Activated CD4-positive, alpha-beta T cell treated with anti-CD3 and anti-CD28 coated beads, Interleukin-2, amount 50 U/mL, for 24 hours (primary cell): ENCODE data around the gene WDR70.
"Not testable (repeated sequence)": the region's sequence is repeated elsewhere in the genome, so short reads cannot be mapped to it uniquely, and the experiment has no call there.

ENCODE experiments used
- DNase-seq, 2 donors: peaks; one replicate each; pipeline ENCODE4 v3.0.0-alpha.2; 2020; ENCODE audit warnings: low read depth in 1 of 2, low spot score in 1 of 2

Gene WDR70

DNA sequence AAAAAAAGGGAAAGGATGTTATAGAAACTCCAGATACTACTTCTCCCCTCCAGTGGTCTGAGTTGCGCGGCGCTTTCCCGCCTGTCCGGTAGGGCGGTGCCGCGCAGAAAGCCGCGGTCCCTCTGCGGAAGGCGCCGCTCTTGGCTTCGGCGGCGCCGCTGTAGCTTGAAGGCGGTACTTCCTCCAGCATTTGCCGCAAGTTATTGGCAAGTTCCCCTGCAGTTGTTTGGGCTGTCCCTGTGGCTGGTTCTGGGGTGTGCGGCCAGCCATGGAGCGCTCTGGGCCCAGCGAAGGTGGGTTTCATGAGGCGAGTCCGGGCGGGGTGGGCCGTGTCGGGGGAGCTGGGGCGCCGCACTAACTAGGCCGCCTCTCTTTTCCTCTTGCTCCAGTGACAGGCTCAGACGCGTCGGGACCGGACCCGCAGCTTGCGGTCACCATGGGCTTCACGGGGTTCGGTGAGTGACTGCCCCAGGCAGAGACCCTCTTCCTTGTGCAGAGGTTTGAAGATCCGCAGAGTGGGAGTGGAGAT, at the start of gene WDR70:
Gene WDR70, plus strand, starts transcription at position 219 of the 529 bp plus-strand sequence. Its CDS starts 50 bp downstream, at position 269.
- DNase-seq: peak; percentile 60 to 77

DNA sequence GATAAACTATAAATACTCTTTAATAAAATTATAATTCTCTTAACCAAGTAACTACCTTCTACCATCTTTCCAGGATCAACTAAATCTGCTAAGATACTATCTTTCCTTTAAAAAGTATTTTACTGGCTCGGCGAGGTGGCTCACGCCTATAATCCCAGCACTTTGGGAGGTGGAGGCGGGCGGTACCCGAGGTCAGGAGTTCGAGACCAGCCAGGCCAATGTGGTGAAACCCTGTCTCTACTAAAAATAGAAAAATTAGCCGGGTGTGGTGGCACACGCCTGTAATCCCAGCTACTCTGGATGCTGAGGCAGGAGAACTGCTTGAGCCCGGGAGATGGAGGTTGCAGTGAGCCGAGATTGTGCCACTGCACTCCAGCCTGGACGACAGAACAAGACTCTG, 44.4 kb upstream of the WDR70 start:
- DNase-seq: not testable (repeated sequence)

DNA sequence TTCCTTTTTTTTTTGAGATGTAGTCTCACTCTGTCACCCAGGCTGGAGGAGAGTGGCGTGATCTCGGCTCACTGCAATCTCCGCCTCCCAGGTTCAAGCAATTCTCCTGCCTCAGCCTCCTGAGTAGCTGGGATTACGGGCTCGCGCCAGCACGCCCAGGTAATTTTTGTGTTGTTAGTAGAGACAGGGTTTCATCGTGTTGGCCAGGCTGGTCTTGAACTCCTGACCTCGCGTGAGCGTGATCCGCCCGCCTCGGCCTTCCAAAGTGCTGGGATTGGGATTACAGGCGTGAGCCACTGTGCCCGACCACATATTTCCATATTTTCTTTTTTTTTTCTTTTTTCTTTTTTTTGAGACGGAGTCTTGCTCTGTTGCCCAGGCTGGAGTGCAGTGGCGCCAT, 36.4 kb upstream of the WDR70 start:
- not testable (repeated sequence) for DNase-seq

GRCh38 chr5:37355161-37355560, 24.0 kb upstream of the WDR70 start:
- no peak for DNase-seq

- no peak for DNase-seq
These were observed 8.6 kb upstream of the WDR70 start for GRCh38 chr5:37370550-37370863.

GRCh38 chr5:37370864-37371726, 8.0 kb upstream of the WDR70 start, which contains the start of gene NUP155:
NUP155 (minus strand) TSS chr5:37371106; CDS start chr5:37370977, 129 bp downstream.
- peak; percentile 74 to 91 for DNase-seq

DNA sequence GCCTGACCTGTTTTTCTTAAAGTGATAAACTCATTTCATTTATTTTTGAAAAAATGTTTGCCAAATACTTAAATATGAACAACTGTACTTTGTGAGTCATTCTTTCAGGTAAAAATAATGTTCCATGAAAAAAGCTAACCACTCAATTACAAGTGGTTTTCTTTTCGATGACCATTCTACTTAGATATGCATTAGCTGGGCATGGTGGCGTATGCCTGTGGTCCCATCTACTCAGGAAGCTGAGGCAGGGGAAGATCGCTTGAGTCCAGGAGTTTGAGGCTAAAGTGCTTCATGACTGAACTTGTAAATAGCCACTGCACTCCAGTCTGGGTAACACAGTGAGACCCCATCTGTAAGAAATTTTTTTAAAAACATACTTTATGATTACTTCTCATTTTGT, 4.0 kb upstream of the WDR70 start:
- no peak for DNase-seq

GRCh38 chr5:37378066-37378465, 1.1 kb upstream of the WDR70 start:
- DNase-seq: not testable (repeated sequence)

- no peak for DNase-seq
These were observed 12.5 kb downstream of the WDR70 start for GRCh38 chr5:37391591-37391990.

GRCh38 chr5:37396352-37396751, 17.2 kb downstream of the WDR70 start:
- DNase-seq: no peak

- DNase-seq: no peak
These were observed 21.4 kb downstream of the WDR70 start for GRCh38 chr5:37400501-37400900.

DNA sequence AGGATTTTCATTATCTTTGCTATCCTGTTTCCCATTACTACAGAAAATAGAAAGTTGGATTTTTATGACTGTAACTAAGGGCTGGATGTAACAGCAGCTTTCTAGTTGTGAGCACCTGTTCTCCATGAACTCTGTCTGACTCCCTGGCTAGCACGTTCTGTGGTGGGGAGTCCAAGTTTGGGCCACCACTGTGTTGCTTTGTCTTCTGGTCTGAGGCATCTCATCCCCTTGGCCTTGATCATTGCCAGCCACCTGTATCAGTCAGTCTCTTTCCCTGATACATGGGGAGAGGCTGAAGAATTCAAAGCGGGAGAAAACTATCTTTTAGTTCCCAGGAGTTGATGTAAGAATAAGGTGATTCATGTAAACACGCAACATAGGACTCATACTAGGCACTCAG, 33.4 kb downstream of the WDR70 start:
- no peak for DNase-seq

DNA sequence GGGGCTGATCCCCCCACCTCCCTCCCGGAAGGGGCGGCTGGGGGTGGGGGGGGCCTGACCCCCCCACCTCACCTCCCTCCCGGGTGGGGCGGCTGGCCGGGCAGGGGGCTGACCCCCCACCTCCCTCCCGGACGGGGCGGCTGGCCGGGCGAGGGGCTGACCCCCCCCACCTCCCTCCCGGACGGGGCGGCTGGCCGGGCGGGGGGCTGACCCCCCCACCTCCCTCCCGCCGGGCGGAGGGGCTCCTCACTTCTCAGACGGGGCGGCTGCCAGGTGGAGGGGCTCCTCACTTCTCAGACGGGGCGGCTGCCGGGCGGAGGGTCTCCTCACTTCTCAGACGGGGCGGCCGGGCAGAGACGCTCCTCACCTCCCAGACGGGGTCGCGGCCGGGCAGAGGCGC, 36.3 kb downstream of the WDR70 start:
- DNase-seq: not testable (repeated sequence)

GRCh38 chr5:37417347-37417746, 38.2 kb downstream of the WDR70 start:
- DNase-seq: no peak

GRCh38 chr5:37424441-37424840, 45.3 kb downstream of the WDR70 start:
- no peak for DNase-seq

- no peak for DNase-seq
These were observed 48.9 kb downstream of the WDR70 start for GRCh38 chr5:37428044-37428443.

DNA sequence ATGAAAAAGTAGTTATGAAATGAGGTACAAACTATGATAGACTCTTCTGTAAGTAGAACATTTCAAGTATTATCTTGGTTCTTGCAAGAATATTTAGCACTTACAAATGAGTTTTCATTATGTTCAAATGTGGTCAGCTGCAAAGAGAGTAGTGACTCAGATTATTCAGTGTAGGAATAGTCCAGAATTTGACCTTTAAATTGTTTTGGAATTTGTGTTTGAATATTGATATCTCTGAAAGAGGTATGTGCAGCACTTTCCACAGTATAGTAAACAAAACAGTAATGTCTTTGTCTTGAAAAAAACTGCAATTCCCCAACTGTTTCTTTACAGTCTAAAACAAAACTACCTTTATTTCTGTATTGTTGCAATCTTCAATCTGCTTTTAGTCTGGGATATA, 56.1 kb downstream of the WDR70 start:
- DNase-seq: no peak

GRCh38 chr5:37436146-37436934, 57.2 kb downstream of the WDR70 start:
- no peak for DNase-seq

DNA sequence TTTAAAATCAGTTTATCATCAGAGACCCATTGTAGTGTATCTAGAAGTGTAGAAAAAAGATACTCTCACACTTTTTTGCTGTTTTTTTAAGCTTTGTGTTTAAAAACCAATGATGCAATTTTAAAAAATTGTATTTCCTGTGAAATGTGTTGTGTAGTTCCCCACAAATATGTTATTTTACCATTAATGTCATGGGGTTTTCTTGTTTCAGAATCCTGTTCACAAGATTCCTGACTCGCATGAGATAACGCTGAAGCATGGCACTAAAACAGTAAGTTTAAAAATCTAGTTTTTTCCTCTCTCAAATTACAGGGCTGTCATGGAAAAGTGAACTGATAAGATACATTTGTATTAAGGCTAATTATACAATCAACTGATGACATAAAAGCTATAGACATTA, 58.6 kb downstream of the WDR70 start:
- DNase-seq: no peak

DNA sequence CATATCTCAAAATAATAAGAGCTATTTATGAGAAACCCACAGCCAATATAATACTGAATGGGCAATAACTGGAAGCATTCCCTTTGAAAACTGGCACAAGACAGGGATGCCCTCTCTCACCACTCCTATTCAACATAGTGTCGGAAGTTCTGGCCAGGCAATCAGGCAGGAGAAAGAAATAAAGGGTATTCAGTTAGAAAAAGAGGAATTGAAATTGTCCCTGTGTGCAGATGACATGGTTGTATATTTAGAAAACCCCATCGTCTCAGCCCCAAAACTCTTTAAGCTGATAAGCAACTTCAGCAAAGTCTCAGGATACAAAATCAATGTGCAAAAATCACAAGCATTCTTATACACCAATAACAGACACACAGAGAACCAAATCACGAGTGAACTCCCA, 66.7 kb downstream of the WDR70 start:
- DNase-seq: not testable (repeated sequence)

- no peak for DNase-seq
These were observed 69.8 kb downstream of the WDR70 start for GRCh38 chr5:37448941-37449340.

DNA sequence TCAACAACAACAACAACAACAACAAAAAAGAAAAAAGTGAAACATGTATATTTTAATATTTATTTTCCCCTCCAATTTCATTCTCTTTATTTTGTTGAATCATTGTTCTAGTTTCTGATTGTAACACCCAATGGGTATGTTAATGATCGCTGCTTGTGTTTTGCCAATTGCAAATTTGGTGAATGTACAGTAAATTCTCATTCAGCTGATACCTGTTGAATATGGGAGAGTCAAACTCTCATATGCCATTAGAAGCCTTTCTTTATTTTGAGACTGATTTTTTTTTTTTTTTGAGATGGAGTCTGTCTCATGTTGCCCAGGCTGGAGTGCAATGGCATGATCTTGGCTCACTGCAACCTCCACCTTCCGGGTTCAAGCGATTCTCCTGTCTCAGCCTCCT, 72.9 kb downstream of the WDR70 start:
- DNase-seq: not testable (repeated sequence)
